Panc1 (cell line): ENCODE measurements around the gene ARHGAP18. TPM values are rescaled to one million over a fixed set of nuclear protein-coding genes. Genes with fewer than 3 reads are reported as not detected.

Experiments
- ATAC-seq: fragments of 200-7000 bp; cut with Tn5 transposase; 2 replicates; pipeline ENCODE4 v1.9.1; 2020; ENCODE audit warnings: mild to moderate bottlenecking, moderate library complexity
- BruUV-seq: library from RNA; stranded (reverse); fragments of 400-500 nt; replicated peaks from 2 replicates; lab custom pipeline; 2021; lab: Mats Ljungman, UMichigan
- CTCF ChIA-PET: fragments of 300-600 bp; sonication (Branson Sonifier 250); formaldehyde crosslinking; loops from one replicate; lab custom pipeline; 2022; ENCODE audit warnings: antibody characterized with exemption; lab: Charles Lee
- POLR2A ChIA-PET: fragments of 300-600 bp; sonication (Branson Sonifier 250); formaldehyde crosslinking; loops from one replicate; lab custom pipeline; 2022; ENCODE audit warnings: antibody characterized with exemption; lab: Charles Lee
- DNase-seq: peaks from one replicate; pipeline ENCODE4 v3.0.0-alpha.2; 2010; ENCODE audit warnings: low read depth, low spot score
- H3K27ac ChIP-seq: 2 replicates; pipeline ENCODE4 v1.5.1; 2011; ENCODE audit warnings: mild to moderate bottlenecking, low read length, inconsistent platforms
- H3K27me3 ChIP-seq: fragments of 200-500 bp; sonication (Bioruptor generic); 2 replicates; pipeline ENCODE4 v1.6.0; 2014; ENCODE audit warnings: low read length, inconsistent platforms; ENCODE audit not compliant: control insufficient read depth, insufficient read depth
- H3K36me3 ChIP-seq: fragments of 200-500 bp; sonication (Bioruptor generic); 2 replicates; pipeline ENCODE4 v1.5.1; 2014; ENCODE audit warnings: inconsistent platforms, mild to moderate bottlenecking, low read length, moderate library complexity; ENCODE audit not compliant: control insufficient read depth, insufficient read depth
- H3K4me1 ChIP-seq: 2 replicates; pipeline ENCODE4 v1.5.1; 2011; ENCODE audit warnings: inconsistent platforms, mild to moderate bottlenecking, low read length, moderate library complexity; ENCODE audit not compliant: control insufficient read depth, insufficient read depth
- H3K4me3 ChIP-seq, 2 experiments: 2 replicates each; pipeline ENCODE4 v1.5.1; 2011 to 2012; ENCODE audit warnings: low read depth in 2 of 2, low read length in 2 of 2, mild to moderate bottlenecking in 2 of 2, inconsistent platforms in 1 of 2, moderate library complexity in 1 of 2
- H3K9me3 ChIP-seq: fragments of 200-500 bp; sonication (Bioruptor generic); 2 replicates; pipeline ENCODE4 v1.5.1; 2014; ENCODE audit warnings: low read depth, mild to moderate bottlenecking, inconsistent platforms, low read length, moderate library complexity; ENCODE audit not compliant: control insufficient read depth, insufficient read depth
- POLR2AphosphoS5 ChIP-seq: IDR thresholded peaks from 2 replicates; pipeline ENCODE4 v1.6.1; 2012; ENCODE audit warnings: mild to moderate bottlenecking, low read depth, low read length, moderate library complexity
- SIN3A ChIP-seq: IDR thresholded peaks from 2 replicates; pipeline ENCODE4 v1.6.1; 2012; ENCODE audit warnings: low read depth, mild to moderate bottlenecking, low read length, moderate library complexity, borderline replicate concordance; ENCODE audit not compliant: insufficient read depth
- TCF7L2 ChIP-seq: IDR thresholded peaks from 2 replicates; pipeline ENCODE4 v1.6.1; 2011; ENCODE audit warnings: mild to moderate bottlenecking, low read depth, low read length, inconsistent platforms
- in situ Hi-C: cut with HindIII; loops from 2 replicates; pipeline ENCODE4 v1.10.0; 2016; ENCODE audit warnings: low sequenced_read_pairs, low pct_unique_long_range_greater_than_20kb
- intact Hi-C: fragments of 100-400 bp; cut with micrococcal nuclease; formaldehyde crosslinking; loops from one replicate; pipeline ENCODE4 v1.10.0; 2022; ENCODE audit not compliant: unreplicated experiment
- total RNA-seq: library from RNA; stranded (reverse); gene quantifications from one replicate; pipeline ENCODE4 v1.2.1, GENCODE V29; 2021; ENCODE audit not compliant: unreplicated experiment
- TF ChIP-seq, protein P1 (sequence below), 2 experiments: IDR thresholded peaks; 2 replicates each; pipeline ENCODE4 v1.6.1; 2011 to 2012; ENCODE audit warnings: low read depth in 2 of 2, control low read depth in 1 of 2, low read length in 1 of 2, mild to moderate bottlenecking in 1 of 2, moderate library complexity in 1 of 2; ENCODE audit not compliant: insufficient read depth in 1 of 2
- TF ChIP-seq, protein P2 (sequence below): fragments of 450-650 bp; IDR thresholded peaks from 2 replicates; pipeline ENCODE4 v1.5.1; 2017; ENCODE audit warnings: mild to moderate bottlenecking

The ARHGAP18 gene
- total RNA-seq, 1 experiment from 2014 or later = 11.6 TPM

DNA sequence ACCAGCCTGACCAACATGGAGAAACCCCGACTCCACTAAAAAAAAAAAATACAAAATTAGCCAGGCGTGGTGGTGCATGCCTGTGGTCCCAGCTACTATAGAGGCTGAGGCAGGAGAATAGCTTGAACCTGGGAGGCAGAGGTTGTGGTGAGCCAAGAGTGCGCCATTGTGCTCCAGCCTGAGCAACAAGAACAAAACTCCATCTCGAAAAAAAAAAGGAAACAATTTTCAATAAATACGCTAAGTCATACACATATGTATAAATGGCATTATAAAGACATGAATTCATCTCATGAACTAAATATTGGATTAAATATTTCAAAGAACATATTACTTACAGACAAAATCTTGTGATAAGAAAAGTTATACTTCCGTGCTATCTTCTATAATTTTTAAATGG is 2.9 kb downstream of the ARHGAP18 start:
- H3K4me1 ChIP-seq = peaks cover 3% of the 10 kb centered on the region; the same call in 1 of the 2 replicates
- no peak overlapping the region for H3K4me3 ChIP-seq
- no peak overlapping the region for H3K27ac ChIP-seq
- POLR2A ChIA-PET = no interaction called here
- BruUV-seq = no TSS peak
- H3K27me3 ChIP-seq = no peaks in the 10 kb centered on the region
- no peaks in the 10 kb centered on the region for H3K9me3 ChIP-seq
- in situ Hi-C loops = no loop called here
- TF ChIP-seq SIN3A (no peak), POLR2AphosphoS5 (no peak), TCF7L2 (no peak)
- TF ChIP-seq, protein P1, sequence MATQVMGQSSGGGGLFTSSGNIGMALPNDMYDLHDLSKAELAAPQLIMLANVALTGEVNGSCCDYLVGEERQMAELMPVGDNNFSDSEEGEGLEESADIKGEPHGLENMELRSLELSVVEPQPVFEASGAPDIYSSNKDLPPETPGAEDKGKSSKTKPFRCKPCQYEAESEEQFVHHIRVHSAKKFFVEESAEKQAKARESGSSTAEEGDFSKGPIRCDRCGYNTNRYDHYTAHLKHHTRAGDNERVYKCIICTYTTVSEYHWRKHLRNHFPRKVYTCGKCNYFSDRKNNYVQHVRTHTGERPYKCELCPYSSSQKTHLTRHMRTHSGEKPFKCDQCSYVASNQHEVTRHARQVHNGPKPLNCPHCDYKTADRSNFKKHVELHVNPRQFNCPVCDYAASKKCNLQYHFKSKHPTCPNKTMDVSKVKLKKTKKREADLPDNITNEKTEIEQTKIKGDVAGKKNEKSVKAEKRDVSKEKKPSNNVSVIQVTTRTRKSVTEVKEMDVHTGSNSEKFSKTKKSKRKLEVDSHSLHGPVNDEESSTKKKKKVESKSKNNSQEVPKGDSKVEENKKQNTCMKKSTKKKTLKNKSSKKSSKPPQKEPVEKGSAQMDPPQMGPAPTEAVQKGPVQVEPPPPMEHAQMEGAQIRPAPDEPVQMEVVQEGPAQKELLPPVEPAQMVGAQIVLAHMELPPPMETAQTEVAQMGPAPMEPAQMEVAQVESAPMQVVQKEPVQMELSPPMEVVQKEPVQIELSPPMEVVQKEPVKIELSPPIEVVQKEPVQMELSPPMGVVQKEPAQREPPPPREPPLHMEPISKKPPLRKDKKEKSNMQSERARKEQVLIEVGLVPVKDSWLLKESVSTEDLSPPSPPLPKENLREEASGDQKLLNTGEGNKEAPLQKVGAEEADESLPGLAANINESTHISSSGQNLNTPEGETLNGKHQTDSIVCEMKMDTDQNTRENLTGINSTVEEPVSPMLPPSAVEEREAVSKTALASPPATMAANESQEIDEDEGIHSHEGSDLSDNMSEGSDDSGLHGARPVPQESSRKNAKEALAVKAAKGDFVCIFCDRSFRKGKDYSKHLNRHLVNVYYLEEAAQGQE (IDR thresholded peaks at IDR 0.05; ENCODE audit: insufficient read depth in 1 of 2, low read depth in 2 of 2, low read length in 1 of 2) = no peak
- TF ChIP-seq, protein P2, sequence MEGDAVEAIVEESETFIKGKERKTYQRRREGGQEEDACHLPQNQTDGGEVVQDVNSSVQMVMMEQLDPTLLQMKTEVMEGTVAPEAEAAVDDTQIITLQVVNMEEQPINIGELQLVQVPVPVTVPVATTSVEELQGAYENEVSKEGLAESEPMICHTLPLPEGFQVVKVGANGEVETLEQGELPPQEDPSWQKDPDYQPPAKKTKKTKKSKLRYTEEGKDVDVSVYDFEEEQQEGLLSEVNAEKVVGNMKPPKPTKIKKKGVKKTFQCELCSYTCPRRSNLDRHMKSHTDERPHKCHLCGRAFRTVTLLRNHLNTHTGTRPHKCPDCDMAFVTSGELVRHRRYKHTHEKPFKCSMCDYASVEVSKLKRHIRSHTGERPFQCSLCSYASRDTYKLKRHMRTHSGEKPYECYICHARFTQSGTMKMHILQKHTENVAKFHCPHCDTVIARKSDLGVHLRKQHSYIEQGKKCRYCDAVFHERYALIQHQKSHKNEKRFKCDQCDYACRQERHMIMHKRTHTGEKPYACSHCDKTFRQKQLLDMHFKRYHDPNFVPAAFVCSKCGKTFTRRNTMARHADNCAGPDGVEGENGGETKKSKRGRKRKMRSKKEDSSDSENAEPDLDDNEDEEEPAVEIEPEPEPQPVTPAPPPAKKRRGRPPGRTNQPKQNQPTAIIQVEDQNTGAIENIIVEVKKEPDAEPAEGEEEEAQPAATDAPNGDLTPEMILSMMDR = no peak
- CTCF ChIA-PET = no interaction called here
- ATAC-seq (no peak), DNase-seq (no peak)
- no peaks in the 10 kb centered on the region; the same call in 1 of the 2 replicates for H3K36me3 ChIP-seq
- intact Hi-C loops = no loop called here

DNA sequence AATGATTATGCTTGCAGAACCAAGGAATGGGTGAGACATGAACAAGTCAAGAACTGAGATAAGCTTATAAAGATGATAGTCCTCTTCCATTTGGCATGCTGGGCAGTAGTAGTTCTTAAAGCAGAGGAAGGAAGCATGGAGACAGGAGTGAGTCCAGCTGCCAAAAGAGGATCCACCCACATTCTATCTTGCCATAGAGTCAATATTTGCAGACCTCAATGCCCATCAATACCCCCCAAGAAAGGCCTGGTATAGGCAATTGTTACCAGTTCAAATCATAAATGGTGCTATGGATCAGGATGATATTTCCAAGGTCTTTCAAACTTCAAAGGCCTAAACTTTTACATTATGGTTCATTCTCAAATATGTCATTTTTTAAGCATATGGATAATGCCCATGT is 4.8 kb downstream of the ARHGAP18 start:
- Histone ChIP-seq H3K4me3 (no peak overlapping the region), H3K9me3 (no peaks in the 10 kb centered on the region), H3K36me3 (no peaks in the 10 kb centered on the region; the same call in 1 of the 2 replicates), H3K27ac (no peak overlapping the region), H3K4me1 (no peaks in the 10 kb centered on the region), H3K27me3 (no peaks in the 10 kb centered on the region)
- in situ Hi-C loops (no loop called here), intact Hi-C loops (no loop called here)
- no peak for TF ChIP-seq TCF7L2
- no peak for TF ChIP-seq SIN3A
- TF ChIP-seq, protein P1 (IDR thresholded peaks at IDR 0.05; ENCODE audit: insufficient read depth in 1 of 2, low read depth in 2 of 2, low read length in 1 of 2) = no peak
- TF ChIP-seq, protein P2 = no peak
- no peak for TF ChIP-seq POLR2AphosphoS5
- POLR2A ChIA-PET = no interaction called here
- ATAC-seq (no peak), DNase-seq (no peak)
- CTCF ChIA-PET = no interaction called here
- no TSS peak for BruUV-seq
